SK-N-SH (cell line): ENCODE measurements around the gene TMEM167A. TPM values are rescaled to one million over a fixed set of nuclear protein-coding genes. Genes with fewer than 3 reads are reported as not detected.
A peak's percentile ranks its signal among the peaks of the same experiment; 100 is the strongest.

ENCODE experiments used
- CTCF ChIA-PET: fragments of 300-600, 350-600 bp; formaldehyde crosslinking; extraction: SDS; loops from one replicate; lab custom pipeline; 2021; lab: Yijun Ruan, JAX
- POLR2A ChIA-PET: fragments of 350-600 bp; sonication (Branson Sonifier 250); formaldehyde crosslinking; extraction: SDS; loops from one replicate; lab custom pipeline; 2020; ENCODE audit warnings: antibody characterized with exemption, inconsistent platforms; lab: Yijun Ruan, JAX
- DNase-seq: peaks from one replicate; pipeline ENCODE4 v3.0.0; 2012
- H2AFZ ChIP-seq: fragments of 200-600 bp; sonication (generic); 2 replicates; pipeline ENCODE4 v1.8.1; 2016; ENCODE audit warnings: antibody characterized with exemption, mild to moderate bottlenecking, low read depth
- H3F3A ChIP-seq: fragments of 200-600 bp; sonication (generic); replicated peaks from 2 replicates; pipeline ENCODE3; 2016; ENCODE audit warnings: antibody characterized with exemption, mild to moderate bottlenecking; ENCODE audit not compliant: insufficient read depth
- H3K27ac ChIP-seq, 2 experiments: fragments of 200-500 bp in 1 of 2; fragments of 200-600 bp in 1 of 2; sonication (Bioruptor generic) in 1 of 2; sonication (generic), shearing (Covaris generic) in 1 of 2; 2 replicates each; pipeline versions ENCODE4 v1.5.1 to v1.6.1; 2014 to 2016; ENCODE audit warnings: low read depth in 2 of 2, inconsistent platforms in 1 of 2, low read length in 1 of 2, mild to moderate bottlenecking in 1 of 2, mixed read lengths in 1 of 2
- H3K27me3 ChIP-seq: fragments of 200-600 bp; sonication (generic), shearing (Covaris generic); 2 replicates; pipeline ENCODE4 v1.6.1; 2016; ENCODE audit warnings: mixed run types; ENCODE audit not compliant: insufficient read depth
- H3K36me3 ChIP-seq, 2 experiments: fragments of 200-500 bp in 1 of 2; fragments of 200-600 bp in 1 of 2; sonication (Bioruptor generic) in 1 of 2; sonication (generic) in 1 of 2; replicated peaks in 1 of 2; 2 replicates each; pipeline versions ENCODE3 to v1.5.1; 2014 to 2016; ENCODE audit warnings: low read length in 1 of 2, mild to moderate bottlenecking in 1 of 2; ENCODE audit not compliant: insufficient read depth in 2 of 2, control insufficient read depth in 1 of 2
- H3K4me1 ChIP-seq, 2 experiments: fragments of 200-500 bp in 1 of 2; fragments of 200-600 bp in 1 of 2; sonication (Bioruptor generic) in 1 of 2; sonication (generic), shearing (Covaris generic) in 1 of 2; 2 replicates each; pipeline versions ENCODE4 v1.5.1 to v1.6.1; 2014 to 2016; ENCODE audit warnings: low read depth in 1 of 2, low read length in 1 of 2, mixed run types in 1 of 2; ENCODE audit not compliant: insufficient read depth in 2 of 2, control insufficient read depth in 1 of 2
- H3K4me2 ChIP-seq: fragments of 200-600 bp; sonication (generic), shearing (Covaris generic); 2 replicates; pipeline ENCODE4 v1.6.1; 2017; ENCODE audit warnings: mixed run types
- H3K4me3 ChIP-seq, 2 experiments: fragments of 200-500 bp in 1 of 2; fragments of 200-600 bp in 1 of 2; sonication (Bioruptor generic) in 1 of 2; sonication (generic), shearing (Covaris generic) in 1 of 2; 2 replicates each; pipeline versions ENCODE4 v1.5.1 to v1.8.1; 2014 to 2016; ENCODE audit warnings: low read depth in 2 of 2, inconsistent platforms in 1 of 2, low read length in 1 of 2, mild to moderate bottlenecking in 1 of 2, mixed read lengths in 1 of 2, moderate library complexity in 1 of 2
- H3K79me2 ChIP-seq: fragments of 200-600 bp; sonication (generic); 2 replicates; pipeline ENCODE4 v1.8.1; 2017; ENCODE audit warnings: mild to moderate bottlenecking; ENCODE audit not compliant: insufficient read depth
- H3K9ac ChIP-seq: fragments of 200-600 bp; sonication (generic); 2 replicates; pipeline ENCODE4 v1.6.1; 2017; ENCODE audit warnings: mixed run types
- H3K9me2 ChIP-seq: fragments of 200-600 bp; sonication (generic); 2 replicates; pipeline ENCODE4 v1.6.1; 2017; ENCODE audit warnings: mixed run types
- H3K9me3 ChIP-seq: fragments of 200-600 bp; sonication (generic); 2 replicates; pipeline ENCODE4 v1.6.1; 2017; ENCODE audit warnings: mixed run types, mild to moderate bottlenecking, moderate library complexity
- H4K20me1 ChIP-seq: fragments of 200-600 bp; sonication (generic); 2 replicates; pipeline ENCODE4 v1.6.1; 2017; ENCODE audit warnings: mild to moderate bottlenecking, mixed run types; ENCODE audit not compliant: insufficient read depth
- CHD2 ChIP-seq: fragments of 150-350 bp; IDR thresholded peaks from 2 replicates; pipeline ENCODE4 v1.6.1; 2018; ENCODE audit warnings: low read length; ENCODE audit not compliant: partially characterized antibody
- CTCF ChIP-seq: fragments of 200-600 bp; sonication (generic); IDR thresholded peaks from 2 replicates; pipeline ENCODE4 v1.6.1; 2017; ENCODE audit warnings: antibody characterized with exemption, mild to moderate bottlenecking, moderate library complexity
- ELF1 ChIP-seq: IDR thresholded peaks from 2 replicates; pipeline ENCODE4 v1.4.0; 2012
- FOSL2 ChIP-seq: IDR thresholded peaks from 2 replicates; pipeline ENCODE4 v1.4.0; 2012; ENCODE audit warnings: low read depth, mild to moderate bottlenecking, moderate library complexity, borderline replicate concordance
- FOXM1 ChIP-seq: IDR thresholded peaks from 2 replicates; pipeline ENCODE4 v1.4.0; 2012; ENCODE audit warnings: low read depth, mild to moderate bottlenecking
- GATA2 ChIP-seq: sonication (generic); formaldehyde crosslinking; IDR thresholded peaks from 2 replicates; pipeline ENCODE4 v1.5.0; 2020; ENCODE audit warnings: mild to moderate bottlenecking, missing genetic modification reagents
- MEF2A ChIP-seq: IDR thresholded peaks from 2 replicates; pipeline ENCODE4 v1.4.0; 2012; ENCODE audit warnings: low read depth, borderline replicate concordance
- MXI1 ChIP-seq: IDR thresholded peaks from 2 replicates; pipeline ENCODE4 v1.6.1; 2012; ENCODE audit warnings: mild to moderate bottlenecking, low read depth, low read length, improper control_type of control experiment
- POLR2AphosphoS5 ChIP-seq: IDR thresholded peaks from 2 replicates; pipeline ENCODE4 v1.6.1; 2012; ENCODE audit warnings: low read depth, low read length
- SMC3 ChIP-seq: IDR thresholded peaks from 2 replicates; pipeline ENCODE4 v1.6.1; 2012; ENCODE audit warnings: low read depth, low read length, improper control_type of control experiment
- TEAD4 ChIP-seq: IDR thresholded peaks from 2 replicates; pipeline ENCODE4 v1.4.0; 2012; ENCODE audit warnings: mild to moderate bottlenecking, borderline replicate concordance; ENCODE audit not compliant: insufficient read depth
- USF2 ChIP-seq: fragments of 150-350 bp; IDR thresholded peaks from 2 replicates; pipeline ENCODE4 v1.6.1; 2017; ENCODE audit warnings: antibody characterized with exemption, low read length, low read depth, borderline replicate concordance
- WGBS: methylation state at CpG from one replicate; pipeline ENCODE4 v1.1.6; 2017; ENCODE audit warnings: low lambda C conversion rate; 5-methylcytosine and 5-hydroxymethylcytosine counted together
- polyA plus RNA-seq, 3 experiments: library from polyadenylated mRNA; depleted of rRNA; stranded (reverse); fragments of >200 nt; gene quantifications; 2 replicates each; pipeline ENCODE4 v1.2.3, GENCODE V29; 2012

The TMEM167A gene
- polyA plus RNA-seq, 1 of the 3 experiments (the other 2 are of a cell fraction) = 23.7 TPM

- TF ChIP-seq MXI1 = peak; percentile 20; the same call in 1 of the 2 replicates
- TF ChIP-seq CTCF = no peak
- no peak for TF ChIP-seq MEF2A
- TF ChIP-seq, all 33 proteins: peak for 8
These were observed 18.5 kb downstream of the TMEM167A start (continued) for GRCh38 chr5:83058726-83059125.

- Histone ChIP-seq H3K4me1 (peaks cover 0 to 11% of the 10 kb centered on the region in 2 experiments; a peak in 2 of 4 replicates), H3K9me3 (no peaks in the 10 kb centered on the region), H4K20me1 (0 out of 2 replicates have a peak, but pooled peaks cover 6% of the 10 kb centered on the region), H3K9ac (no peak overlapping the region), H3K9me2 (no peaks in the 10 kb centered on the region), H3K27ac (no peak overlapping the region), H3F3A (no peaks in the 10 kb centered on the region), H3K36me3 (peaks cover 57 to 67% of the 10 kb centered on the region in 2 experiments), H3K4me3 (no peak overlapping the region), H3K79me2 (peaks cover 44% of the 10 kb centered on the region), H3K4me2 (no peak overlapping the region), H3K27me3 (no peaks in the 10 kb centered on the region), H2AFZ (no peak overlapping the region)
- CTCF ChIA-PET = no interaction called here
- 95% methylated on average over 2 of the region's 2 CpGs for WGBS
- no peak for DNase-seq
- TF ChIP-seq ELF1 (no peak), FOSL2 (no peak), CHD2 (no peak), POLR2AphosphoS5 (no peak), SMC3 (no peak), GATA2 (CRISPR knock-in tag) (no peak), USF2 (no peak), MXI1 (no peak), TEAD4 (no peak)
- POLR2A ChIA-PET = no interaction called here
These were observed 22.0 kb downstream of the TMEM167A start for GRCh38 chr5:83055166-83055565.

- Histone ChIP-seq H3K4me3 (no peak overlapping the region), H3K79me2 (peaks cover 18% of the 10 kb centered on the region; the same call in 1 of the 2 replicates), H3K4me2 (no peak overlapping the region), H3K9ac (no peak overlapping the region), H3K36me3 (peaks cover 42 to 51% of the 10 kb centered on the region in 2 experiments), H4K20me1 (no peaks in the 10 kb centered on the region), H3K9me3 (no peaks in the 10 kb centered on the region), H3K4me1 (peaks cover 0 to 2% of the 10 kb centered on the region in 2 experiments; a peak in 2 of 4 replicates), H3K27ac (no peak overlapping the region; a peak in 1 of 4 replicates), H3K27me3 (no peaks in the 10 kb centered on the region), H3K9me2 (no peaks in the 10 kb centered on the region), H2AFZ (no peak overlapping the region), H3F3A (peaks cover 2% of the 10 kb centered on the region)
- POLR2A ChIA-PET = no interaction called here
- 96% methylated on average over 4 of the region's 4 CpGs for WGBS
- DNase-seq = no peak
- CTCF ChIA-PET = interaction anchor here (1.0 to 1.8 kb wide), 3 partner anchors 9 to 381 kb away, joined by 3 to 4 read pairs (median 3); no protein-coding TSS in a partner anchor
- no peak for TF ChIP-seq FOXM1
- no peak for TF ChIP-seq CHD2
- TF ChIP-seq CTCF = no peak
These were observed 26.4 kb downstream of the TMEM167A start for GRCh38 chr5:83050723-83051340.
